Hematopoietic multipotent progenitor cell treated with erythropoietin and hydrocortisone succinate and interleukin-3 and kit ligand, for 6 days (in vitro differentiated cells): ENCODE results near the gene FOCAD.

Experiments used
- DNase-seq: peaks from one replicate; pipeline ENCODE4 v3.0.0-alpha.2; 2015

FOCAD gene

GRCh38 chr9:20732118-20732517 is 48.1 kb downstream of the FOCAD start:
- DNase-seq: no peak

GRCh38 chr9:20734275-20734674 is 50.2 kb downstream of the FOCAD start:
- no peak for DNase-seq

- DNase-seq: no peak
Measured at GRCh38 chr9:20740304-20740703, 56.2 kb downstream of the FOCAD start.

- no peak for DNase-seq
Measured at GRCh38 chr9:20740929-20741582, 57.0 kb downstream of the FOCAD start.

- DNase-seq: no peak
Measured at GRCh38 chr9:20742833-20743232, 58.8 kb downstream of the FOCAD start.

- DNase-seq: no peak
Measured at GRCh38 chr9:20744036-20744630, 60.1 kb downstream of the FOCAD start.

- DNase-seq: no peak
Measured at GRCh38 chr9:20746967-20747366, 62.9 kb downstream of the FOCAD start.

- DNase-seq: no peak
Measured at GRCh38 chr9:20749496-20750198, 65.6 kb downstream of the FOCAD start.

- DNase-seq: no peak
Measured at GRCh38 chr9:20753761-20754160, 69.7 kb downstream of the FOCAD start.

GRCh38 chr9:20754556-20754955 is 70.5 kb downstream of the FOCAD start:
- no peak for DNase-seq

- DNase-seq: peak; percentile 45
Measured at GRCh38 chr9:20760246-20760891, 76.3 kb downstream of the FOCAD start.

GRCh38 chr9:20770947-20771346 is 86.9 kb downstream of the FOCAD start:
- DNase-seq: no peak

GRCh38 chr9:20771729-20772128 is 87.7 kb downstream of the FOCAD start:
- no peak for DNase-seq

GRCh38 chr9:20775683-20776082 is 91.6 kb downstream of the FOCAD start:
- DNase-seq: no peak

GRCh38 chr9:20781092-20781491 is 97.0 kb downstream of the FOCAD start:
- DNase-seq: no peak

GRCh38 chr9:20782289-20782688 is 98.2 kb downstream of the FOCAD start:
- DNase-seq: no peak

- no peak for DNase-seq
Measured at GRCh38 chr9:20783057-20784038, 99.3 kb downstream of the FOCAD start.

GRCh38 chr9:20784196-20784595 is 100.1 kb downstream of the FOCAD start:
- DNase-seq: no peak

- DNase-seq: no peak
Measured at GRCh38 chr9:20786807-20787206, 102.7 kb downstream of the FOCAD start.

- no peak for DNase-seq
Measured at GRCh38 chr9:20788526-20789451, 104.7 kb downstream of the FOCAD start.

- no peak for DNase-seq
Measured at GRCh38 chr9:20790721-20791120, 106.7 kb downstream of the FOCAD start.
